Calu3 (cell line): ENCODE measurements around the gene SNX32. TPM values are rescaled to one million over a fixed set of nuclear protein-coding genes. Genes with fewer than 3 reads are reported as not detected.

Experiments
- BruUV-seq: library from RNA; stranded (reverse); fragments of 400-500 nt; replicated peaks from 2 replicates; lab custom pipeline; 2021; lab: Mats Ljungman, UMichigan
- CTCF ChIA-PET: fragments of 300-600 bp; sonication (Branson Sonifier 250); formaldehyde crosslinking; loops from one replicate; lab custom pipeline; 2022; ENCODE audit warnings: antibody characterized with exemption; lab: Charles Lee
- DNase-seq: peaks from one replicate; pipeline ENCODE4 v3.0.0; 2022
- H3K27ac Mint-ChIP-seq: one replicate; pipeline ENCODE4 v1.8.0; 2022; ENCODE audit warnings: mixed read lengths; ENCODE audit not compliant: unreplicated experiment
- H3K27me3 Mint-ChIP-seq: one replicate; pipeline ENCODE4 v1.8.0; 2022; ENCODE audit warnings: mixed read lengths; ENCODE audit not compliant: unreplicated experiment
- H3K36me3 Mint-ChIP-seq: one replicate; pipeline ENCODE4 v1.8.0; 2022; ENCODE audit warnings: mild to moderate bottlenecking, moderate library complexity, mixed read lengths; ENCODE audit not compliant: insufficient read depth, unreplicated experiment
- H3K4me1 Mint-ChIP-seq: one replicate; pipeline ENCODE4 v1.8.0; 2022; ENCODE audit warnings: mild to moderate bottlenecking, low read depth, mixed read lengths; ENCODE audit not compliant: unreplicated experiment
- H3K4me3 Mint-ChIP-seq: one replicate; pipeline ENCODE4 v1.8.0; 2022; ENCODE audit warnings: mild to moderate bottlenecking, low read depth, moderate library complexity, mixed read lengths; ENCODE audit not compliant: unreplicated experiment
- H3K9me3 Mint-ChIP-seq: one replicate; pipeline ENCODE4 v1.8.0; 2022; ENCODE audit warnings: low read depth, mixed read lengths; ENCODE audit not compliant: unreplicated experiment
- intact Hi-C: fragments of 100-400 bp; cut with micrococcal nuclease; formaldehyde crosslinking; loops from one replicate; pipeline ENCODE4 v1.10.0; 2022; ENCODE audit not compliant: unreplicated experiment
- total RNA-seq: library from RNA; stranded (reverse); gene quantifications from 2 replicates; pipeline ENCODE4 v1.2.3, GENCODE V29; 2022
- TF ChIP-seq, protein P1 (sequence below): fragments of 200-600 bp; IDR thresholded peaks from one replicate; pipeline ENCODE4 v1.8.0; 2022; ENCODE audit warnings: antibody characterized with exemption; ENCODE audit not compliant: unreplicated experiment

Gene SNX32
- total RNA-seq, 1 experiment from 2014 or later = not detected

GRCh38 chr11:65872586-65873317 is 39.0 kb downstream of the SNX32 start, which contains the start of gene EFEMP2:
TSS of gene EFEMP2 (minus strand) at chr11:65872800. CDS start at chr11:65872354, 446 bp downstream.
- BruUV-seq = no TSS peak
- TF ChIP-seq, protein P1, sequence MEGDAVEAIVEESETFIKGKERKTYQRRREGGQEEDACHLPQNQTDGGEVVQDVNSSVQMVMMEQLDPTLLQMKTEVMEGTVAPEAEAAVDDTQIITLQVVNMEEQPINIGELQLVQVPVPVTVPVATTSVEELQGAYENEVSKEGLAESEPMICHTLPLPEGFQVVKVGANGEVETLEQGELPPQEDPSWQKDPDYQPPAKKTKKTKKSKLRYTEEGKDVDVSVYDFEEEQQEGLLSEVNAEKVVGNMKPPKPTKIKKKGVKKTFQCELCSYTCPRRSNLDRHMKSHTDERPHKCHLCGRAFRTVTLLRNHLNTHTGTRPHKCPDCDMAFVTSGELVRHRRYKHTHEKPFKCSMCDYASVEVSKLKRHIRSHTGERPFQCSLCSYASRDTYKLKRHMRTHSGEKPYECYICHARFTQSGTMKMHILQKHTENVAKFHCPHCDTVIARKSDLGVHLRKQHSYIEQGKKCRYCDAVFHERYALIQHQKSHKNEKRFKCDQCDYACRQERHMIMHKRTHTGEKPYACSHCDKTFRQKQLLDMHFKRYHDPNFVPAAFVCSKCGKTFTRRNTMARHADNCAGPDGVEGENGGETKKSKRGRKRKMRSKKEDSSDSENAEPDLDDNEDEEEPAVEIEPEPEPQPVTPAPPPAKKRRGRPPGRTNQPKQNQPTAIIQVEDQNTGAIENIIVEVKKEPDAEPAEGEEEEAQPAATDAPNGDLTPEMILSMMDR = no peak
- CTCF ChIA-PET = interaction anchor here (2.3 kb wide), 1 partner anchor 13 kb away, joined by 12 read pairs; the partner anchor contains the start of gene MUS81
- DNase-seq = no peak
- intact Hi-C loops = no loop called here
- Mint-ChIP-seq H3K4me1 (peaks cover 9% of the 10 kb centered on the region), H3K4me3 (peak within 1 kb of the TSS; percentile 80), H3K27me3 (peaks cover 29% of the 10 kb centered on the region), H3K9me3 (no peaks in the 10 kb centered on the region), H3K27ac (no peak within 1 kb of the TSS), H3K36me3 (peaks cover 29% of the 10 kb centered on the region)

DNA sequence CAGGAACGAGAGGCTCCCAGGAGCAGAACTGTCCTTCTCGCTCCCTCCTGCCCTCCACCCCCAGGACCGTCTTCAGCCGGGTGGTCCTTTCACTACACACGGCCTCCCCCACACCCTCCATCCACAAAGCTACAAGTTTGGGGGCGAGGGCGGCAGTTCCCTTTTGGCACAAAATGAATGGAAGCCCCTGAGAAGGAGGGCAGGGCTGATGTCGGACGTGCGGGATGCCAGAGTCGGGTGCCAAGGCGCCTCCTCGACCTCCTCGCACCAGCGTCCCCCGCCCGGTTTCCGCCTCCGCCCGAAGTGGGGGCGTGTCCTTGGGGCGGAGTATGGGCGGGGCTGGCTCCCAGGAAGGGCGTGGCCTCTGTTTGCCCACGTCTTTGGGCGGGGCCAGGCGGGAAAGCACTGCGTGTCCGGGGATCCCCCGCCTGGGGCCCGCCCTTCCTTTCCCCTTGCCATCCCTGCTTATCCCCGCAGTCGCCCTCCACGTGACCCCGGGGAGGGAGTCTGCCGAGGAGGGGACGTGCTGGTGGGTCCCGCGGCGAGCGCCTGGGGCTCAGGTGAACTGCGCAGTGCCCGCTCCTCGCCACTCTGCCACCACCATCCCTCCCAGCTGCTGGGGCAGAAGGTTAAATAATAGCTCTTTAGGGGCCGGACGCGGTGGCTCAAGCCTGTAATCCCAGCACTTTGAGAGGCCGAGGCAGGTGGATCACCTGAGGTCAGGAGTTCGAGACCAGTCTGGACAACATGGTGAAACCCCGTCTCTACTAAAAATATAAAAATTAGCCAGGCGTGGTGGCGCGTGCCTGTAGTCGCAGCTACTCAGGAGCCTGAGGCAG is 39.8 kb downstream of the SNX32 start:
- H3K9me3 Mint-ChIP-seq = no peaks in the 10 kb centered on the region
- H3K4me1 Mint-ChIP-seq = peaks cover 9% of the 10 kb centered on the region
- peaks cover 30% of the 10 kb centered on the region for H3K36me3 Mint-ChIP-seq
- peak overlapping the region; percentile 80 for H3K4me3 Mint-ChIP-seq
- DNase-seq = peak; percentile 97
- TF ChIP-seq, protein P1 = no peak
- peaks cover 29% of the 10 kb centered on the region for H3K27me3 Mint-ChIP-seq
- CTCF ChIA-PET = interaction anchor here (1.0 to 1.2 kb wide), 2 partner anchors 11 to 14 kb away, joined by 3 to 6 read pairs; partner anchors contain the start of gene MUS81
- no peak overlapping the region for H3K27ac Mint-ChIP-seq
- no TSS peak for BruUV-seq
- intact Hi-C loops = no loop called here

GRCh38 chr11:65879617-65880016 is 45.9 kb downstream of the SNX32 start, which contains the start of gene CTSW:
TSS of gene CTSW (plus strand) at chr11:65879837. CDS start at chr11:65879855, 18 bp downstream.
- BruUV-seq = no TSS peak

DNA sequence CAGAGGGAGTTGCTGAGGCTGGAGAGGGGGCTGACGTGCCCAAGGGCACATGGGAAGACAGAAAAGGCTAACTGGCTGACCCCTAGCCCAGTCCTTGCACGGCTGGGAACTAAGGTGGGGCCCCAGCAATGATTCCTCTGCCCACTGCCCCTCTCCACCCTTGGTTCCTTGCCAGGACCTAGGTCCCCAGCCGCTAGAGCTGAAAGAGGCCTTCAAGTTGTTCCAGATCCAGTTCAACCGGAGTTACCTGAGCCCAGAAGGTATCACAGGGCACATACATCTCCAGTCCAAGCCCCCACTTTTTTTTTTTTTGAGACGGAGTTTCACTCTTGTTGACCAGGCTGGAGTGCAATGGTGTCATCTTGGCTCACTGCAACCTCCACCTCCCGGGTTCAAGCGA is 46.3 kb downstream of the SNX32 start:
- no TSS peak for BruUV-seq
- H3K36me3 Mint-ChIP-seq = peaks cover 25% of the 10 kb centered on the region
- H3K27ac Mint-ChIP-seq = no peak overlapping the region
- no peaks in the 10 kb centered on the region for H3K9me3 Mint-ChIP-seq
- H3K4me1 Mint-ChIP-seq = no peaks in the 10 kb centered on the region
- TF ChIP-seq, protein P1 = no peak
- CTCF ChIA-PET = no interaction called here
- H3K4me3 Mint-ChIP-seq = no peak overlapping the region
- no peaks in the 10 kb centered on the region for H3K27me3 Mint-ChIP-seq
- intact Hi-C loops = loop anchor here (10.0 kb wide), 1 partner anchor 105 kb away; no protein-coding TSS in a partner anchor
- no peak for DNase-seq

More at GRCh38 chr11:65879617-65880016, 45.9 kb downstream of the SNX32 start, which contains the start of gene CTSW:
- Mint-ChIP-seq H3K4me3 (no peak within 1 kb of the TSS), H3K36me3 (peaks cover 21% of the 10 kb centered on the region), H3K9me3 (no peaks in the 10 kb centered on the region), H3K27ac (no peak within 1 kb of the TSS), H3K27me3 (no peaks in the 10 kb centered on the region), H3K4me1 (no peaks in the 10 kb centered on the region)
- TF ChIP-seq, protein P1 = no peak
- no peak for DNase-seq
- intact Hi-C loops = loop anchor here (10.0 kb wide), 1 partner anchor 105 kb away; no protein-coding TSS in a partner anchor
- CTCF ChIA-PET = no interaction called here
